GM21528 (cell line): ENCODE results near the gene ARPC5.
"Not testable (repeated sequence)": the region's sequence is repeated elsewhere in the genome, so short reads cannot be mapped to it uniquely, and the experiment has no call there.

Source experiments
- ATAC-seq: cut with Tn5 transposase; IDR thresholded peaks from one replicate; pipeline ENCODE4 v1.9.1; 2021; ENCODE audit warnings: mild to moderate bottlenecking, moderate library complexity; ENCODE audit not compliant: unreplicated experiment, low FRiP score

The ARPC5 gene

DNA sequence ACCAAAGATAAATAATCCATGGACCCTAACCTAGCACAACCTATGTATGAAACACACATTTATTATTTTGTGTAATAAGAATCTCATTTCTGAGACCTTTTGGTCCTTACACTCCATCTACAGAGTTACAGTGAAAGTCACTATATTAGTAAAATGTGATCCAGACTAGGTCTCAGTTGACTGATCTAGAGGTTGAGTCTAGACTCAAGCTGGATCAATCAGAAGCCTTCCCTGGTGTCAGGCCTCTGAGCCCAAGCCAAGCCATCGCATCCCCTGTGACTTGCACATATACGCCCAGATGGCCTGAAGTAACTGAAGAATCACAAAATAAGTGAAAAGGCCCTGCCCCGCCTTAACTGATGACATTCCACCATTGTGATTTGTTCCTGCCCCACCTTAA, 22.6 kb downstream of the ARPC5 start:
- not testable (repeated sequence) for ATAC-seq

DNA sequence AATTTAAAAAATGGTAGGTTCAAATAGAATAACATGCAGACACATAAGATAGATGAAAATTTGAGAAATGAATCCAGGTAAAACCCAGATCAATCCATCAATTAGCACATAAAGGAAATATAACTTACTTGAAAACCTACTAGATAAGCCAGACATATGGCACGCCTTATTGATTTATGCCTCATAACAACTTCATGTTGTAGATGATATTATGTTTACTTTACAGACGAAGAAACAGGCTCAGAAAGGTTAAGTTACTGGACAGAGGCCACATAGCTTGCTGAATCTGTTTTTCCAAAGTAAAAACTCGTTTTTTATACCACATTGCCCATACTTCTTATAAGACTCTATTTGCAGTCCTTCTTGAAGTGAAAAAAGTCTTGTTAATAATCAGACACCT, 23.2 kb downstream of the ARPC5 start:
- no peak for ATAC-seq

DNA sequence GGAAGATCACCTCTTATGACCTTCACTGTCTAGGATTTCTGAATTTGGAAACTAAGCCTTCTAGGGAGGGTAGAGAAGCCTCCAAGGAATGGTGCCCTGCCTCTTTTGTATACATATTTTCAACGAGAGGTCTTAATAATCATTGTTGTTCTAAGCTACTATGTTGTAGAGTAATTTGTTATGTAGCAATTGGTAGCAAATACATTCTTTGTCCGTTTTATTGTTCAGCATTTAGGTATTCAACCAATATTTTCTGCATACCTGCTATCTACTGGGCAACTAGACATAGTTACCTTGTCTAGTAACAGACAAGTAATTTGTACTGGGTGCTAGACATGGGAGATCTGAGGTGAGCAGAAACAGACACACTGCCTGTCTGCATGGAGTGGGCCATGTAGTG, 24.6 kb downstream of the ARPC5 start:
- no peak for ATAC-seq

DNA sequence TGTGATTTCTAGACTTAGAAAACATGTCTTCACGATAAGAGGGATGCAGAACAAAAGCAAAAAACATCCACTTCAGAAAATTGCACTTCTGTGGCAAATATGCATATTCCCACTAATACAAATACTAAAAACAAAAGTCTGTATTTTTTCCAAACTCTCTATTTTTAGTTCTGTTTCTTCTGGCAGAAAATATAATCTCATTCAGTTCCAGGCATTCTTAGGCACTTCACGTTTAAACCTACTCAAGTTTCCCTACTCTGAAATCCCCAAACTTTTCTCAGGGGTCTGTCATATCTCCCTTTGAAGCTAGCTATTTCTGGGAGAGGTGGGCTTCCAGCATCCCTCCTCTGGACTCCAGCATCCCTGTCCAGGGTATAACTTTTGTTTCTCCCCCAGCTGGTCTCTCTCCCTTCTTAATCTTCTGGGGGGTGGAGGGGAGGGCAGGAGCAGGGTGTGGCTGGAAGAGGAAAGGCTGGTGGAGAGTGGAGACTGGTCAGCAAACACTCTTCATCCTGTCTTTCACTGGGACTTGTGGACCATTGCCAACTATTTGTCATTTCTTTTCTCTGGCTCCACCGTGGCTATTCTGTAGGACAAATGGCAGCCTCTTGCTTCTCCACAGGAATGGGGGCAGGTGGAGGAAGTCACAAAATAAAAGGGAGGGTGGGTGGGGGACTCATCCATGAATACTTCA, 25.7 kb downstream of the ARPC5 start:
- ATAC-seq, result no peak

DNA sequence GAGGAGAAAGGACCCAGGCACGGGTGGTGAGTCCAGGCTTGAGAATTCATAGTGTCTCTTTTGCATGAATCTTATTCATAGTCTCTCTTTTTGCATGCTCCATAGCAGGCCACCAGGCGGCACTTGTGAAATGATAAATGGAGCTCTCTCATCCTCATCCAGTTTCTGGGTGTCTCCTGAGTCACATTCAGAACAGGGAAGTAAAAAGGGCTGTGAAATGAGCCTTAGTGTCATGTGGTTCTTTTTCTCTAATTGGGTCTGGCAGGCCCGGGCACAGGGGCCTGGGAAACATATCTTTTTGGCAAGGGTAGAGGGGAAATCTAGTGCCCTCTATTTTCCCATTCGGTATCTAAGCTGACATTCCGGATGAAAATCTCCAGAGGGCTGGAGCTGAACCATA, 26.3 kb downstream of the ARPC5 start:
- ATAC-seq, result peak; percentile 35

DNA sequence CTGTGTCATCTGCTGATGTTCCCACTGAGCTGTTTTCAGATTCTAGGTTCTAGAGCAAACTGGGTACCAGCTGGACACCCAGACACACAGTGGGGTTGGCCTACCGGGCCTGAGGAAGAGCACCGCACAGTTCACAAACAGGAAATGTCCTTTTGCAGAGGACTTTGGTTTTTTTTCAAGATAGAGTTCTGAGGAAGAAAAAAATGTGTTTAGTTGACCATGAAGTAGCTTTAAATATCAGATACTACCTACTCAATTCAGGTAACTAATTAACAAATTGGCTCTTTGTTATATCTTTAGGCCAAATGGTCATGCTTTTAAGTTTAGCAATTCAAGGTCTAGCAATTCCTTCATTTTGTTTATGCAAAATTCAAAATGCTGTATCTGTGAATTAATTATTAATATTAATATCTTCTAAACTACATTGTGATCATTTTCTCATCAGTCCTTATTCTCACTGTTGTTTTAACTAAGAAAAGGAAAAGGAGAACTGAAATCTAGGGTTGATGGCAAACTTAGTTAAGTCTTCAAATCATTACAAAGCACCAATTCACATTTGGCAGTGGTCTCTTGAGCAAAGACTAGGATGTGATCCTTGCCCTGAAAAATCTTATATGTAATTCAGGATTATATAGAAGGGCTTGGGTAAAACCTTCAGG, 28.1 kb downstream of the ARPC5 start:
- peak; percentile 47 for ATAC-seq

DNA sequence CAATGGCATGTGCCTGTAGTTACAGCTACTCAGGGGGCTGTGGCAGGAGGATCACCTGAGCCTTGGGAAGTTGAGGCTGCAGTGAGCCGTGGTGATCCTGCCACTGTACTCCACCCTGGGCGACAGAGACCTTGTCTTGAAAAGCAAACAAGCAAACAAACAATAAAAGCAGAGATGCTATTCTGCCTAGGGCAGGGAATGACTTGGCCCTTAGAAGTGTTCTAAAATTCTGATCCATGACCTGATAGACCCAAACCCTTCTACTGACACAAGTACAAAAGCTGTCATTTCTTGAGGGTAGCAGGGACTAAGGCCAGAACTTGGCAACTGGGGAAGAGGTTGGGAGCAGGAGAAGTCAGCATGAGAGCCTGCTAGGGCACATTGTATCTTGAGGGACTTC, 29.7 kb downstream of the ARPC5 start:
- no peak for ATAC-seq

DNA sequence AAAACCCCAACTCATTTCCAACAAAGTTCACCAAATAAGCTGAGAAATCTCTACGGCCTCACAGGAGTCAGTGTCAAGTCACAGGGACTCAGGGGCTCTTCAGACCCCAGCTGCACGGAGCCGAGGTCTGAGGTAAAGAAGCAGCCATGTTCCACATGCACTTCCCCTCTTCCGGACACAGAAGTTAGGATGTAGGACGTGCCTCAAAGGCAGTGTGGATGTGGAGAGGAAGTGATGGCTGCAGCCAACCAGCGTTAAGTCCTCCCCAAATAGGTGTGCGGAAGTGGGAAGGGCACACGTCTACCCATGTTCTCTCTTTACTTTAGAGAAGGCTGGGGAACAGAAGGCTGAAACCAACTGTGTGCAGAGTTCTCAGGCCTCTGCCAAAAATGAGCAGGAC, 30.8 kb downstream of the ARPC5 start:
- no peak for ATAC-seq

DNA sequence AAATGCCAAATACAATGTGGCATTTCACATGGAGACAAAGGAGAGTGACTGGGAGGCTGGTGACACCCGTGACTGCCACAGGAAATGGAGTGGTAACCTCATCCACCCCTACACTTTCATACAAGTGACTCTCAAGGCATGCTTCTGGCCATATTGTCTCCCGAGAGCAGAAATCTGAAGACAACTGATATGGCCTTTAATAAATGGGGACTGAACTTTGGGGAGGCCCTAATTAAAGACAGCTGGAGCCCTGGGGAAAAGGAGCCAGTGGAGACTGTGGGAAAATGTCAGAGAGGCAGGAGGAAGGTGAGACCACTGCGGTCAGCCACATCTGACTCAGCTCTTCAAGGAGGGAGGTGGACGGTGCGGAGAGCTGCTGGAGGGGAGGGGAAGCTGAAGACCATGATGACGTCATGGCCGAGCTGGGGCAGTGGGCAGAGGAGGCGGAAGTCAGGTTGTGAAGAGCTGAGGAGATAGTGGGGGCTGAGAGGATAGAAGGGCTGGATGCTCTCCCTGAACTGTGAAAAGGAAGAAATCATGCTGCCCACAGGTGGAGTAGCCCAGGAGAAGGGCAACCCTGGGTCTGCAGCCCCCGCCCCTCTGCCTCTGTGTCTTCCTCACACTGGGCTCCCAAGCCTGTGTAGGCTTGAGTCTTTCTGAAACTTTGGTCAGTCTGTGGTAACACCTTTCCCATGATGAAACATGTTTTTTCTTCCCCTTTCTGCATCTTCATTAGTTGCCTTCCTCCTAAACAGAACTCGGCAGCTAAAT, 31.4 kb downstream of the ARPC5 start:
- ATAC-seq, result no peak

DNA sequence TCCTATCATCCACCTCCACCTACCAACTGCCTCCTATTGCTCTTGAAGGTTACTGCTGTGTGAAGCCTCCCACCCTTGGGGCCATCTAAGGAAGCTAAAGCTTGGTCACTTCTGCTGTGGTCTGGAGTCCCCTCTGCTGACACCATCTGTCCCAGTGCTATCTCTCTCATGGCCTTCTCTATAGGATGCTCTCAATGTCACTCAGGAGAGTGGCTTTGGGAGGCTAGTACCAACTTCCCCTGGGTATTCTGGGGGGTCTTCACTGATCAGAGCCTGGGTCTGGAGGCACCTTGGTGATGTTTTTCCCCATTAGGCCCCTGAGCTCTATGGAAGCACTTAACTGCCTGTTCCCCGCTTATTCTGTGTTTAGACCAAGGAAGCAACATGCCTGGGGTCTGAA, 33.1 kb downstream of the ARPC5 start:
- no peak for ATAC-seq

DNA sequence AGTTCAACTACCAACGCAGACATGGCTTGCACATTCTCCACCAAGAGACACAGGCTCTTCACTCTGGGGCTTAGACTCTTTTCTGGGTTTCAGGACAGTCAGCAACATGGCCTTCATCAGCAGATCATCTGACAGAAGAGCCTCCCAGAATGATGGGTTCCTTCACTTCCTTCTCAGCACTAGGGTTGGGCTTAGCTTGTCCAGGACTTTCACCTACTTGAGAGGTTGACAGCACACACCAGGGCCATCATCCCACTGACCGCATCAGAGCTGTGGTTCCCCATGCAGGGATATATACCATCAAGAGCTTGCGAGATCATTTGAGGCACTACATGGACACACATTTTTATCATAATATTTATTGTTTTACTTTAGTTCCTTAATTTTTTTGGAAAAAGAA, 34.9 kb downstream of the ARPC5 start:
- no peak for ATAC-seq

DNA sequence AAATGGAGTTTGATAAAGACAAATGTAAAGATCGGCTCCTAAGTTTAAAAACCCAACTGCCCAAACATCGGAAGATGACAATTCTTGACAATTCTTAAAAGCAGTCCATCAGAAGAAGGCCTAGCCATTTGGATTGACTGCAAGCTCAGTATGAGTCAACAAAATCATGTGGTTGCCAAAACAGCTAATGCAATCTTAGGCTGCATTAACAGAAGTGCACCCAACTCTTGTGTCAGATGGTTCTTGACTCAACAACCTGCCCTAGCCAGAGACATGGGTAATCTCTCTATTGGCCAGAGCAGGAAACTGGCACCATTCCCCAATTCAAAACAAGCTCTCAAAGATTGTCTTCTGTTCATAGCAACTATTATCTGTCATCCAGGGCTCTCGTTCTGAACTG, 35.4 kb downstream of the ARPC5 start:
- ATAC-seq, result no peak

DNA sequence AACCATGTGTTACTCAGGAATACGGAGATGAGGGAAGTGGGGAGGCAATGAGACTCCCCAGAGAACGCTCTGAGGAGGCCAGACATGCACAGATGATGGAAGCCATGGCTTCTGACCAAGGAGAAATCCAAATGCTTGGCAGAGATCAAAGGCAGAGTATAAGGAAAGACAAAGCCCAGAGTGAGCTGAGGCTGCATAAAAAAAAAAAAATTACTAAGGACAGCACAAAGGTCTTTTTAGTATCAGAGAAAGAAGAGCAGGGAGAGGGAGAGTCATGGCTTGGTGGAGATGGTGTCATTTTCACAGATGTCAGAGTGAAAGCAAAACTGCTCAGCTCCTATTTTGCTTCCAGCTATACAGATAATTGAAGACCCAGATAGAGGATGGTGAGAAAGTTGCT, 37.2 kb downstream of the ARPC5 start:
- peak; percentile 72 for ATAC-seq

DNA sequence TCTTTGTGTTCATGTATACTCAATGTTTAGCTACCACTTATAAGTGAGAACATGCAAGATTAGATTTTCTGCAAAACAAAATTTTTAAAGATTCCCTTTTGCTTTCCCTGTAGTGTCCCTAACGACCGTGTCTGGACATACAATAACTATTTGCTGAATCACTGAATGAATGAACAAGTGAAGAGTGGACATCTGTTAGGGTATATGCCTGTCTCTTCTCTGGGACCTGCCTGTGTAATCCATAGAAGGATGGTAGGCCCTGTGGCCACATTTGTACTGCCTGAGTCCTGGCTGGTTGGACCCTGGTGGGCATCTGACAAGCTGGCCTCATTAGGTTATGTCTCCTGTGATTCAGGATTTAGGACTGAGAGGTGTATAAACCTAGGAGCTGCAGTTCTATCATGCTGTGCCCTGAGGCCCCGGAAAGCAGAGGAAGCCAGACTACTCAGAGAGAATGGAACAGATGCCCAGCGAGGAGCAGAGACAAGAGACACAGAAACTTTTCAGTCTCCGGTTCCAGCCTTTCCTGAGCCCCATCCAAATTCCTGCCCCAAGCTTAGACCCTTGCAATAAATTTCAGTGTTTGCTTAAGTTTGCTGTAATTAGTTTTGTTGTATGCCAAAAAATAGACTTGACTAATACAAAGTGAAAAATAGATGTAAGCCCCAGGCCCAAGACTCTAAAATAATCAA, 37.8 kb downstream of the ARPC5 start:
- ATAC-seq, result no peak

DNA sequence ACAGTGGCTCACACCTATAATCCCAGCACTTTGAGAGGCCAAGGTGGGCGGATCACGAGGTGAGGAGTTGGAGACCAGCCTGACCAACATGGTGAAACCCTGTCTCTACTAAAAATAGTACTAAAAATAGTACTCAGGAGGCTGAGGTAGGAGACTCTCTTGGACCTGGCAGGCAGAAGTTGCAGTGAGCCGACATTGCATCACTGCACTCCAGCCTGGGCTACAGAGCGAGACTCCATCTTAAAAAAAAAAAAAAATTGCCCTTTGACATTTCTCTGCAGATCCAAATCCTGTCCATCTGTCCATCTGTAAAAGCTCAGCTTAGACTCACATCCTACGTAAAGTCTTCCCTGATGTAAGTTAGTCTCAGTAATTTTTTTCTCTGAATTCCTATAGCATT, 39.1 kb downstream of the ARPC5 start:
- ATAC-seq, result no peak

DNA sequence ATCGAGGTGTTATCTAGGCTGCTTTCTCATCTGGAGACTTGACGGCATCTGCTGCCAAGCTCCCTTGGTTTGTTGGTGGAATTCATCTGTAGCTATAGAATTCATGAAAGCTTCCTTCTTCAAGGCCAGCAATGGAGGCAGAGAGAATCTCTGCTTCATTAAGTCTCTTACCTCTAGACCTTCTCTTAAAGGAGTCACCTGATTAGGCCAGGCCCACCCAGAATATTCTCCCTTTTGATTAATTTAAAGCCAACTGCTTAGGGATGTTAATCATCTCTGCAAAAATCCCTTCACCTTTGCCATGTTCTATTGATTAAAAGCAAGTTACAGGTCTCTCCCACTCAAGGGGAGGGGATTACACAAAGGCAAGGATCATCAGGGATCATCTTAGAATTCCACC, 40.0 kb downstream of the ARPC5 start:
- ATAC-seq, result no peak

DNA sequence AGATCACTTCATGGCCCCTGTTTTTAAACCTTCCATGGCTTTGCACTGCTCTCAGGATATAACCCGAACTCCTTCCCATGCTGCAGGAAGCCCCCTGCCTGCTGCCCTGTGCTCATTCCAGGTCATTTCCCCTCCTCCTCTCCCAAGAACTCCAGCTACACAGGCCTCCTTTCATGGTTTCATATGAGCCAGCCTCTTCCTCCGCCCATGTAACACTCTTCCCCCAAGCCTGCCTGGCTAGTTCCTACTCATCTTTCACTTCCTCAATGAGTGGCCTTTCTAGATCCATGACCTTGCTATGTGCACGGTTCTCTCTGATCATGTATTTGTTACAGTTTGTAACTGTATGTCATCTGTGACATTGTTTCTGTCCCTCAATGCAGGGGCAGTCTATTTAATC, 42.2 kb downstream of the ARPC5 start:
- peak; percentile 40 for ATAC-seq

DNA sequence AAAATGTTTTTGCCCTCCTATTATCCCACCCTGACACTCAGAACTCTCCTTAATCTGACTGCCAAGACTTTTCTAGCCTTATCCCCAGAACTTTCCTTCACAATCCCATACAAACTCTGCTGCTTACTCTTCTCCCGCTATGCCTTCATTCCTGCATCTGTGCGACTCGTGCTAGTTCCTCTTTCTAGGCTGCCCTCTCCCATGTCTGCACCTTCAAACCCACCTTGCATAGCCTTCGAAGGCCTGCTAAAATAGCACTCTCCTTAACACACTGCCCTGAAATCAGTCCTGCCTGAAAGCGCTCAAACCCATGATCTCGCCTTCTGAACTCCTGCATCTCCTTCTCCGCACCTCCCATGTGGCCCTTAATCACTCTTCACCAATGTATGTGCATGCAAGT, 42.9 kb downstream of the ARPC5 start:
- ATAC-seq, result no peak

DNA sequence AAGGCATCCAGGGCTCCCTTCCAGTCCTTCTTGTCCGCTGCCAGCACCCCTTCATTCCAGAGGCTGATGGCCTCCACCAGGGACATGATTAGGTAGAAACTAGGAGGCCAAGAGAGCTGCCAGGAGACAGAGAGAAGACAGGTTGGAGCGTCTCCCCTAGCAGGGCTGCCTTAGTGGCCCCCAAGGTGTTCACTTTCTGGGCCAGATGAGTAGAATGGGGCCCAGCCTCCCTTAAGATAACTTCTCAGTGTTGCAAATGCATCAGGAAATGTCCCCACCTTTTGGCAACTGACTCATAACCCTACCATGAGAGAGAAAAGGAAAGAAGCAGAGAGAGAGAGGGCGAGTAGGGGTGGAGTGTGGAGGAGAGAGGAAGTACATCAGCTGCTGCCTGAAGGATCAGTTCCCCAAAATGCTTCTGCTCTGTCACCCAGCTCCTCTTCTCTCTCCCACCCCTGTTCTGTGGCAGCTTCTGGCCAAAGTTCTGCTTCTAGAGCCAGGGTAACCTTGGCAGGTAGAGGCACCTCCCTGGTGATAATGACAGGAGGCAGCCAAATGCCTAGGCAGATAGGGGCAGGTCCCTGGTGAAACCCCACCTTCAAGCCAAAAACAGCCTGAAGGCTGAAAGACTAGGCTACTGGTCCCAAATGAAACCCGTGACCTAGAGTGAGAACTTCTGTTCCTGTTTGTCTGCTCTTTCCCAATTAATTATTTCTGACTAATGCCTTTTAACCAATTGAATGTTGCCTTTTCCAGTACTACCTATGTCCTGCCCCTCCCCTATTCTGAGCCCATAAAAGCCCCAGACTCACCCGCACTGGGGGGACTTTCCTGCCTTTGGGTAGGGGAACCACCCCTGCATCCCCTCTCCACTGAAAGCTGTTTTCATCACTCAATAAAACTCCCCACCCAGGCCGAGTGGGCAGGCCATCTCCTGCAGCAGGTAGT, 45.1 kb downstream of the ARPC5 start, which contains the start of gene NCF2:
Gene NCF2 (minus strand): TSS at position 216 of the 948 bp plus-strand sequence. CDS start 130 bp downstream, at position 86.
- ATAC-seq, result peak; percentile 86

DNA sequence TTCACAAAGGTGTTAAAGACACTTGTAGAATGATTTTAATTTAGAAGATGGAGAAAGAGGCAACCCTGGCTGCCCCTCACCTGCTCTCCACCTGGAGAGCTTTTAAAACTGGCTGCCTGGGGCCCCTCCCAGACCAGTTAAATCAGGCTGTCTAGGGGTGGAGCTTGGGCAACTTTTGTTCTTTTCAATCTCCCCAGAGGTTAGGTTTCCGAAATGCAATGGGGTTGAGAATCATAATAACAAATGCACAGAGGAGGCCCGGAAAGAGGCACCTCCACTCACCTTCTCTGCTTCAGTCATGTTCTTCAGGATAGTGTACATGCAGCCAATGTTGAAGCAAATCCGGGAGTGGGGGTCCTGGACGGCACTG, 45.7 kb downstream of the ARPC5 start:
- ATAC-seq, result peak; percentile 20
